ENCODE data around the gene CD163L1.

Gene CD163L1

DNA sequence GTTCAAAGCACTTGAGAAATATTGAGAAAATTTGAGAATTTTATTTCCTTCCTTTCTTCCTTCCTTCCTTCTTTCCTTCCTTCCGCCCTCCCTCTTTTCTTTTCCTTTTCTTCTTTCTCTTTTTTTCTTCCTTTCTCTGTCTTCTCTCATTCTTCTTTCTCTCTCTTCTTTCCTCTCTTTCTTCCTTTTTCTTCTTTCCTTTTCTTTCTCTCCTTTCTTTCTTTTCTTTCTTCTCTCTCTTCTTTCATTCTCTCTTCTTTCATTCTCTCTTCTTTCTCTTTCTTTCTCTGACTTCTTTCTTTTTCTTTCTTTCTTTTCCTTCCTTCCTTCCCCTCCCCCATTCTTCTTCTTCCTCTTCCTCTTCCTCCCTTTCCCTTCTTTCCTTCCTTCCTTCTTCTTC, 44.9 kb downstream of the CD163L1 start:
- Histone ChIP-seq H3K79me2 (ENCODE audit: control insufficient read depth, insufficient read depth, low read length) (no peaks in the 10 kb centered on the region), H3K36me3 (ENCODE audit: control insufficient read depth, insufficient read depth, low read length) (no peaks in the 10 kb centered on the region), H3K4me3 (ENCODE audit: low read length) (no peak overlapping the region), H2BK15ac (replicated peaks; ENCODE audit: low read depth) (no peak overlapping the region), H3K4me1 (ENCODE audit: control insufficient read depth, low read depth, low read length) (no peaks in the 10 kb centered on the region), H3K9ac (ENCODE audit: low read length) (no peak overlapping the region), H2AK5ac (ENCODE audit: low read length) (no peak overlapping the region), H3K56ac (ENCODE audit: low read length) (no peak overlapping the region), H3K4me2 (ENCODE audit: low read length) (no peak overlapping the region), H3K23ac (ENCODE audit: low read length) (no peak overlapping the region), H4K5ac (ENCODE audit: low read length) (no peak overlapping the region), H3K27me3 (ENCODE audit: insufficient read depth, low read length, poor library complexity) (no peaks in the 10 kb centered on the region), H4K8ac (ENCODE audit: low read depth, low read length) (no peak overlapping the region), H3K4ac (ENCODE audit: low read depth, low read length) (no peak overlapping the region), H2BK120ac (ENCODE audit: low read depth, low read length) (no peak overlapping the region), H3K27ac (ENCODE audit: low read depth, low read length) (no peak overlapping the region), H2BK5ac (ENCODE audit: low read length) (no peak overlapping the region), H3K18ac (ENCODE audit: low read length) (no peak overlapping the region), H3K79me1 (ENCODE audit: low read length) (no peaks in the 10 kb centered on the region)
- WGBS (ENCODE audit: extremely low coverage, insufficient coverage, low lambda C conversion rate), result no CpG with 5 or more reads among the region's 1 CpG
- no peak for DNase-seq

- whole genome bisulfite sequencing (ENCODE audit: extremely low coverage, insufficient coverage, low lambda C conversion rate), result no CpG with 5 or more reads among the region's 3 CpGs
- no peak overlapping the region for H3K4me2 ChIP-seq (ENCODE audit: low read length)
- no peak for DNase-seq
Observed at GRCh38 chr12:7396418-7396817, 47.5 kb downstream of the CD163L1 start.

DNA sequence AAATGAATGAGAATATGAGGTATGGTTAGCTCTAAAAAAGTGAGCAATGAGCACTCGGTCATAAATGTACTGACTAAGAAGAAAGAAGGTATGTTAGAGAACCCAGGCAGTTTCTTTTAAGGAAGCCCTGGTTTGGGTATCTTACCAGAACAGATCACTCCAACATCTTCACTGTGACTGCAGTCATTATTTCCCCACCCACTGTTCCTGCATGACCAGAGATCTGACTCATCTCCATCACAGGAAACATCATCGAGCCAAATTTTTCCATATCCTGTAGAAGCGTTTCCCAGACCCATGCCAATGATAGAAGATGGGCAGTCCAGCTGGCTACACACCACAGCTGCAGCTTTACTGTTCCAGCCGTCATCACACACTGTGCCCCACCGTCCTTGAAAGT, 48.0 kb downstream of the CD163L1 start:
- H3K27me3 ChIP-seq (ENCODE audit: insufficient read depth, low read length, poor library complexity), result no peaks in the 10 kb centered on the region
- H2BK15ac ChIP-seq (replicated peaks; ENCODE audit: low read depth), result no peak overlapping the region
- no peaks in the 10 kb centered on the region for H3K4me1 ChIP-seq (ENCODE audit: control insufficient read depth, low read depth, low read length)
- H3K4me3 ChIP-seq (ENCODE audit: low read length), result no peak overlapping the region
- H3K79me2 ChIP-seq (ENCODE audit: control insufficient read depth, insufficient read depth, low read length), result no peaks in the 10 kb centered on the region
- H2BK5ac ChIP-seq (ENCODE audit: low read length), result no peak overlapping the region
- H2AK5ac ChIP-seq (ENCODE audit: low read length), result no peak overlapping the region
- H3K56ac ChIP-seq (ENCODE audit: low read length), result no peak overlapping the region
- H3K27ac ChIP-seq (ENCODE audit: low read depth, low read length), result no peak overlapping the region
- H3K36me3 ChIP-seq (ENCODE audit: control insufficient read depth, insufficient read depth, low read length), result no peaks in the 10 kb centered on the region
- no peak overlapping the region for H3K23ac ChIP-seq (ENCODE audit: low read length)
- no CpG with 5 or more reads among the region's 5 CpGs for WGBS (ENCODE audit: extremely low coverage, insufficient coverage, low lambda C conversion rate)
- H2BK120ac ChIP-seq (ENCODE audit: low read depth, low read length), result no peak overlapping the region
- H3K18ac ChIP-seq (ENCODE audit: low read length), result no peak overlapping the region
- no peak overlapping the region for H3K4me2 ChIP-seq (ENCODE audit: low read length)
- H3K79me1 ChIP-seq (ENCODE audit: low read length), result no peaks in the 10 kb centered on the region
- no peak overlapping the region for H4K5ac ChIP-seq (ENCODE audit: low read length)
- H3K9ac ChIP-seq (ENCODE audit: low read length), result no peak overlapping the region
- no peak overlapping the region for H4K8ac ChIP-seq (ENCODE audit: low read depth, low read length)
- no peak overlapping the region for H3K4ac ChIP-seq (ENCODE audit: low read depth, low read length)
- no peak for DNase-seq

More at GRCh38 chr12:7396418-7396817, 47.5 kb downstream of the CD163L1 start:
- Histone ChIP-seq H3K27me3 (ENCODE audit: insufficient read depth, low read length, poor library complexity) (no peaks in the 10 kb centered on the region), H3K4me3 (ENCODE audit: low read length) (no peak overlapping the region), H2BK5ac (ENCODE audit: low read length) (no peak overlapping the region), H3K79me2 (ENCODE audit: control insufficient read depth, insufficient read depth, low read length) (no peaks in the 10 kb centered on the region), H2BK15ac (replicated peaks; ENCODE audit: low read depth) (no peak overlapping the region), H2AK5ac (ENCODE audit: low read length) (no peak overlapping the region), H3K4me1 (ENCODE audit: control insufficient read depth, low read depth, low read length) (no peaks in the 10 kb centered on the region), H3K79me1 (ENCODE audit: low read length) (no peaks in the 10 kb centered on the region), H3K23ac (ENCODE audit: low read length) (no peak overlapping the region), H3K18ac (ENCODE audit: low read length) (no peak overlapping the region), H3K9ac (ENCODE audit: low read length) (no peak overlapping the region), H3K36me3 (ENCODE audit: control insufficient read depth, insufficient read depth, low read length) (no peaks in the 10 kb centered on the region), H3K4ac (ENCODE audit: low read depth, low read length) (no peak overlapping the region), H2BK120ac (ENCODE audit: low read depth, low read length) (no peak overlapping the region), H3K56ac (ENCODE audit: low read length) (no peak overlapping the region), H3K27ac (ENCODE audit: low read depth, low read length) (no peak overlapping the region), H4K8ac (ENCODE audit: low read depth, low read length) (no peak overlapping the region), H4K5ac (ENCODE audit: low read length) (no peak overlapping the region)

- Histone ChIP-seq H2BK15ac (replicated peaks; ENCODE audit: low read depth) (no peak overlapping the region), H3K27ac (ENCODE audit: low read depth, low read length) (no peak overlapping the region), H3K4me3 (ENCODE audit: low read length) (no peak overlapping the region), H3K9ac (ENCODE audit: low read length) (no peak overlapping the region), H2BK5ac (ENCODE audit: low read length) (no peak overlapping the region), H3K36me3 (ENCODE audit: control insufficient read depth, insufficient read depth, low read length) (no peaks in the 10 kb centered on the region), H3K4me2 (ENCODE audit: low read length) (no peak overlapping the region), H3K18ac (ENCODE audit: low read length) (no peak overlapping the region), H3K27me3 (ENCODE audit: insufficient read depth, low read length, poor library complexity) (no peaks in the 10 kb centered on the region), H3K79me1 (ENCODE audit: low read length) (no peaks in the 10 kb centered on the region), H2AK5ac (ENCODE audit: low read length) (no peak overlapping the region), H3K4ac (ENCODE audit: low read depth, low read length) (no peak overlapping the region), H2BK120ac (ENCODE audit: low read depth, low read length) (no peak overlapping the region), H3K79me2 (ENCODE audit: control insufficient read depth, insufficient read depth, low read length) (no peaks in the 10 kb centered on the region), H3K23ac (ENCODE audit: low read length) (no peak overlapping the region), H4K8ac (ENCODE audit: low read depth, low read length) (no peak overlapping the region), H4K5ac (ENCODE audit: low read length) (no peak overlapping the region), H3K56ac (ENCODE audit: low read length) (no peak overlapping the region), H3K4me1 (ENCODE audit: control insufficient read depth, low read depth, low read length) (no peaks in the 10 kb centered on the region)
- WGBS (ENCODE audit: extremely low coverage, insufficient coverage, low lambda C conversion rate), result no CpG with 5 or more reads among the region's 1 CpG
- no peak for DNase-seq
Observed at GRCh38 chr12:7387289-7387688, 56.7 kb downstream of the CD163L1 start.

GRCh38 chr12:7383157-7383556, 60.8 kb downstream of the CD163L1 start:
- H3K9ac ChIP-seq (ENCODE audit: low read length), result no peak overlapping the region
- H3K23ac ChIP-seq (ENCODE audit: low read length), result no peak overlapping the region
- H3K18ac ChIP-seq (ENCODE audit: low read length), result no peak overlapping the region
- WGBS (ENCODE audit: extremely low coverage, insufficient coverage, low lambda C conversion rate), result no CpG with 5 or more reads among the region's 1 CpG
- no peak overlapping the region for H3K56ac ChIP-seq (ENCODE audit: low read length)
- H3K4me3 ChIP-seq (ENCODE audit: low read length), result no peak overlapping the region
- no peak overlapping the region for H2AK5ac ChIP-seq (ENCODE audit: low read length)
- H2BK15ac ChIP-seq (replicated peaks; ENCODE audit: low read depth), result no peak overlapping the region
- no peak overlapping the region for H3K4ac ChIP-seq (ENCODE audit: low read depth, low read length)
- H2BK120ac ChIP-seq (ENCODE audit: low read depth, low read length), result no peak overlapping the region
- H3K36me3 ChIP-seq (ENCODE audit: control insufficient read depth, insufficient read depth, low read length), result no peaks in the 10 kb centered on the region
- no peak overlapping the region for H3K27ac ChIP-seq (ENCODE audit: low read depth, low read length)
- no peaks in the 10 kb centered on the region for H3K79me2 ChIP-seq (ENCODE audit: control insufficient read depth, insufficient read depth, low read length)
- no peaks in the 10 kb centered on the region for H3K4me1 ChIP-seq (ENCODE audit: control insufficient read depth, low read depth, low read length)
- no peak overlapping the region for H4K5ac ChIP-seq (ENCODE audit: low read length)
- no peak for DNase-seq
- H3K79me1 ChIP-seq (ENCODE audit: low read length), result no peaks in the 10 kb centered on the region
- H3K4me2 ChIP-seq (ENCODE audit: low read length), result no peak overlapping the region
- H2BK5ac ChIP-seq (ENCODE audit: low read length), result no peak overlapping the region
- H4K8ac ChIP-seq (ENCODE audit: low read depth, low read length), result no peak overlapping the region
- H3K27me3 ChIP-seq (ENCODE audit: insufficient read depth, low read length, poor library complexity), result no peaks in the 10 kb centered on the region

- H3K9ac ChIP-seq (ENCODE audit: low read length), result no peak overlapping the region
- H3K36me3 ChIP-seq (ENCODE audit: control insufficient read depth, insufficient read depth, low read length), result no peaks in the 10 kb centered on the region
- H2BK15ac ChIP-seq (replicated peaks; ENCODE audit: low read depth), result no peak overlapping the region
- no peak overlapping the region for H2AK5ac ChIP-seq (ENCODE audit: low read length)
- no peak overlapping the region for H2BK5ac ChIP-seq (ENCODE audit: low read length)
- H3K4ac ChIP-seq (ENCODE audit: low read depth, low read length), result no peak overlapping the region
- no peaks in the 10 kb centered on the region for H3K79me2 ChIP-seq (ENCODE audit: control insufficient read depth, insufficient read depth, low read length)
- WGBS (ENCODE audit: extremely low coverage, insufficient coverage, low lambda C conversion rate), result no CpG with 5 or more reads among the region's 1 CpG
- no peak overlapping the region for H3K23ac ChIP-seq (ENCODE audit: low read length)
- H3K18ac ChIP-seq (ENCODE audit: low read length), result no peak overlapping the region
- no peaks in the 10 kb centered on the region for H3K27me3 ChIP-seq (ENCODE audit: insufficient read depth, low read length, poor library complexity)
- H4K5ac ChIP-seq (ENCODE audit: low read length), result no peak overlapping the region
- no peaks in the 10 kb centered on the region for H3K4me1 ChIP-seq (ENCODE audit: control insufficient read depth, low read depth, low read length)
- no peak overlapping the region for H4K8ac ChIP-seq (ENCODE audit: low read depth, low read length)
- no peak overlapping the region for H3K27ac ChIP-seq (ENCODE audit: low read depth, low read length)
- H2BK120ac ChIP-seq (ENCODE audit: low read depth, low read length), result no peak overlapping the region
- no peak for DNase-seq
- H3K4me2 ChIP-seq (ENCODE audit: low read length), result no peak overlapping the region
- H3K56ac ChIP-seq (ENCODE audit: low read length), result no peak overlapping the region
- H3K4me3 ChIP-seq (ENCODE audit: low read length), result no peak overlapping the region
- no peaks in the 10 kb centered on the region for H3K79me1 ChIP-seq (ENCODE audit: low read length)
Observed at GRCh38 chr12:7376196-7376595, 67.8 kb downstream of the CD163L1 start.
